ENCODE data around the gene TMEM169. TPM values are rescaled to one million over a fixed set of nuclear protein-coding genes. Genes with fewer than 3 reads are reported as not detected.

Gene TMEM169
- total and polyA plus RNA-seq, 2 of the 13 experiments (the other 11 are each of a cell fraction or from before 2014, with no cell fraction given) = 1.5 to 4.5 TPM

DNA sequence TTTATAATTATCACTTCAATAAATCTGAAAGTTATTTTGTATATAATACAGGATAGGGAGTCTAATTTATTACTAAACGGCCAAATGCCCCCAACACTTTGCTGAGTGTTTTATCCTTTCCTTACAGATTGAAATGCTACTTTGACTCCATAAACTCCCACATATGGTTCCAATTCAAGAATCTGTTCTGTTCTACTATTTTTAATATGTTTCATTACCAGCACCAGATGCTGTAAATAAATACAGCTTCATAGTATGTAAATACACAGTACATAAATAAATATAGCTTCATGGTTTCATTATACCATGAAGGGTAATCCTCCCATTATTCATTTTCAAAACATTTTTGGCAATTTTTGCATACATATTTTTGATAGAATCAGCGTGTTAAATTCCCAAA is 34.3 kb upstream of the TMEM169 start (continued):
- TF ChIP-seq ZKSCAN8 (CRISPR knock-in tag; IDR thresholded peaks at IDR 0.05; ENCODE audit: borderline replicate concordance) (no peak), MBNL3 (CRISPR knock-in tag; conservative IDR thresholded peaks at IDR 0.05) (no peak), ZNF24 (IDR thresholded peaks at IDR 0.05) (no peak)
- TF ChIP-seq, protein P1, sequence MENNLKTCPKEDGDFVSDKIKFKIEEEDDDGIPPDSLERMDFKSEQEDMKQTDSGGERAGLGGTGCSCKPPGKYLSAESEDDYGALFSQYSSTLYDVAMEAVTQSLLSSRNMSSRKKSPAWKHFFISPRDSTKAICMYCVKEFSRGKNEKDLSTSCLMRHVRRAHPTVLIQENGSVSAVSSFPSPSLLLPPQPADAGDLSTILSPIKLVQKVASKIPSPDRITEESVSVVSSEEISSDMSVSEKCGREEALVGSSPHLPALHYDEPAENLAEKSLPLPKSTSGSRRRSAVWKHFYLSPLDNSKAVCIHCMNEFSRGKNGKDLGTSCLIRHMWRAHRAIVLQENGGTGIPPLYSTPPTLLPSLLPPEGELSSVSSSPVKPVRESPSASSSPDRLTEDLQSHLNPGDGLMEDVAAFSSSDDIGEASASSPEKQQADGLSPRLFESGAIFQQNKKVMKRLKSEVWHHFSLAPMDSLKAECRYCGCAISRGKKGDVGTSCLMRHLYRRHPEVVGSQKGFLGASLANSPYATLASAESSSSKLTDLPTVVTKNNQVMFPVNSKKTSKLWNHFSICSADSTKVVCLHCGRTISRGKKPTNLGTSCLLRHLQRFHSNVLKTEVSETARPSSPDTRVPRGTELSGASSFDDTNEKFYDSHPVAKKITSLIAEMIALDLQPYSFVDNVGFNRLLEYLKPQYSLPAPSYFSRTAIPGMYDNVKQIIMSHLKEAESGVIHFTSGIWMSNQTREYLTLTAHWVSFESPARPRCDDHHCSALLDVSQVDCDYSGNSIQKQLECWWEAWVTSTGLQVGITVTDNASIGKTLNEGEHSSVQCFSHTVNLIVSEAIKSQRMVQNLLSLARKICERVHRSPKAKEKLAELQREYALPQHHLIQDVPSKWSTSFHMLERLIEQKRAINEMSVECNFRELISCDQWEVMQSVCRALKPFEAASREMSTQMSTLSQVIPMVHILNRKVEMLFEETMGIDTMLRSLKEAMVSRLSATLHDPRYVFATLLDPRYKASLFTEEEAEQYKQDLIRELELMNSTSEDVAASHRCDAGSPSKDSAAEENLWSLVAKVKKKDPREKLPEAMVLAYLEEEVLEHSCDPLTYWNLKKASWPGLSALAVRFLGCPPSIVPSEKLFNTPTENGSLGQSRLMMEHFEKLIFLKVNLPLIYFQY (CRISPR knock-in tag; IDR thresholded peaks at IDR 0.05; ENCODE audit: borderline replicate concordance) = no peak
- TF ChIP-seq, protein P2, sequence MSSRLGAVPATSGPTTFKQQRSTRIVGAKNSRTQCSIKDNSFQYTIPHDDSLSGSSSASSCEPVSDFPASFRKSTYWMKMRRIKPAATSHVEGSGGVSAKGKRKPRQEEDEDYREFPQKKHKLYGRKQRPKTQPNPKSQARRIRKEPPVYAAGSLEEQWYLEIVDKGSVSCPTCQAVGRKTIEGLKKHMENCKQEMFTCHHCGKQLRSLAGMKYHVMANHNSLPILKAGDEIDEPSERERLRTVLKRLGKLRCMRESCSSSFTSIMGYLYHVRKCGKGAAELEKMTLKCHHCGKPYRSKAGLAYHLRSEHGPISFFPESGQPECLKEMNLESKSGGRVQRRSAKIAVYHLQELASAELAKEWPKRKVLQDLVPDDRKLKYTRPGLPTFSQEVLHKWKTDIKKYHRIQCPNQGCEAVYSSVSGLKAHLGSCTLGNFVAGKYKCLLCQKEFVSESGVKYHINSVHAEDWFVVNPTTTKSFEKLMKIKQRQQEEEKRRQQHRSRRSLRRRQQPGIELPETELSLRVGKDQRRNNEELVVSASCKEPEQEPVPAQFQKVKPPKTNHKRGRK (CRISPR knock-in tag; IDR thresholded peaks at IDR 0.05) = no peak

DNA sequence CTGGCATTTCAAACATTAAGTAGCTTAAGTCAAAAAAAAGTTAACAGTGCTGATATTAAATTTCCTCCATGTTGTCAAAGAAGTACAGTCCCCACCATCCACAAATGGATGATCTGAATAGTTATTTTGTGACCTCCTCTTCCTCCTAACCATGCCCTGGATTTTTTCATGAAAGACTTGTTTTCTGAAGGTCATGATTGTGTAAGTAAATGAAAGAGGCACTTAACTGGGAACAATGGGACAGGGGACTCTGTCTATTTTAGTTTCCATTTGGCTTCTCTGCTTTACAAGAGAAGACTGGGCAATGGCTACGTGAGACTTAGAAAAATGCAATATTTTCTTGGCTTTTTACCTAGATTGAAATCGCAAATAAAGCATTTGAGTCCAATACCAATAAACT is 32.3 kb upstream of the TMEM169 start:
- Histone ChIP-seq H3K9me3 (ENCODE audit: low read length) (no peaks in the 10 kb centered on the region), H3K4me2 (ENCODE audit: low read depth, low read length) (no peak overlapping the region), H3K9ac (ENCODE audit: insufficient read depth, low read depth, low read length) (no peak overlapping the region), H3K36me3 (replicated peaks in 1 of 2; ENCODE audit: control insufficient read depth in 1 of 2, insufficient read depth in 2 of 2, low read length in 2 of 2) (peaks cover 19 to 55% of the 10 kb centered on the region in 2 experiments), H2AFZ (ENCODE audit: low read length) (no peak overlapping the region), H3K4me3 (replicated peaks in 1 of 3; ENCODE audit: insufficient read depth in 1 of 3, low read depth in 2 of 3, low read length in 3 of 3) (no peak overlapping the region), H3K27me3 (ENCODE audit: control insufficient read depth in 1 of 2, insufficient read depth in 2 of 2, low read length in 2 of 2) (no peaks in the 10 kb centered on the region), H4K20me1 (ENCODE audit: insufficient read depth, low read length) (no peaks in the 10 kb centered on the region), H3K4me1 (ENCODE audit: insufficient read depth, low read length) (peaks cover 21% of the 10 kb centered on the region), H3K27ac (ENCODE audit: extremely low read length, insufficient read depth, low read length) (no peak overlapping the region), H3K79me2 (ENCODE audit: insufficient read depth, low read length) (no peaks in the 10 kb centered on the region)
- ChIA-PET CTCF (ENCODE audit: low intra/inter-chr PET ratio, low total read pairs) (no interaction called here), POLR2A (no interaction called here)
- DNase-seq (ENCODE audit: low spot score) (peak; percentile 44), ATAC-seq (no peak; the same call in 2 of the 3 replicates), FAIRE-seq (no peak)
- intact Hi-C loops (cut with micrococcal nuclease; ENCODE audit: unreplicated experiment) (no loop called here), in situ Hi-C loops (cut with HindIII; ENCODE audit: extremely low pct_ligation_motif_present, low pct_unique_long_range_greater_than_20kb) (no loop called here)
- WGBS (ENCODE audit: low lambda C conversion rate) = 93% methylated on average over 2 of the region's 2 CpGs
- BruUV-seq (replicated peaks) = no TSS peak
- TF ChIP-seq, protein P3, sequence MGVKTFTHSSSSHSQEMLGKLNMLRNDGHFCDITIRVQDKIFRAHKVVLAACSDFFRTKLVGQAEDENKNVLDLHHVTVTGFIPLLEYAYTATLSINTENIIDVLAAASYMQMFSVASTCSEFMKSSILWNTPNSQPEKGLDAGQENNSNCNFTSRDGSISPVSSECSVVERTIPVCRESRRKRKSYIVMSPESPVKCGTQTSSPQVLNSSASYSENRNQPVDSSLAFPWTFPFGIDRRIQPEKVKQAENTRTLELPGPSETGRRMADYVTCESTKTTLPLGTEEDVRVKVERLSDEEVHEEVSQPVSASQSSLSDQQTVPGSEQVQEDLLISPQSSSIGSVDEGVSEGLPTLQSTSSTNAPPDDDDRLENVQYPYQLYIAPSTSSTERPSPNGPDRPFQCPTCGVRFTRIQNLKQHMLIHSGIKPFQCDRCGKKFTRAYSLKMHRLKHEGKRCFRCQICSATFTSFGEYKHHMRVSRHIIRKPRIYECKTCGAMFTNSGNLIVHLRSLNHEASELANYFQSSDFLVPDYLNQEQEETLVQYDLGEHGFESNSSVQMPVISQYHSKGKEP (CRISPR knock-in tag; IDR thresholded peaks at IDR 0.05) = no peak
- TF ChIP-seq ERF (CRISPR knock-in tag; IDR thresholded peaks at IDR 0.05) = no peak
- peak; percentile 37; the same call in 1 of the 2 replicates for TF ChIP-seq SOX5 (CRISPR knock-in tag; IDR thresholded peaks at IDR 0.05; ENCODE audit: borderline replicate concordance)
- TF ChIP-seq HMG20A (CRISPR knock-in tag; IDR thresholded peaks at IDR 0.05; ENCODE audit: borderline replicate concordance) = peak; percentile 43; the same call in 1 of the 2 replicates
- TF ChIP-seq, protein P4, sequence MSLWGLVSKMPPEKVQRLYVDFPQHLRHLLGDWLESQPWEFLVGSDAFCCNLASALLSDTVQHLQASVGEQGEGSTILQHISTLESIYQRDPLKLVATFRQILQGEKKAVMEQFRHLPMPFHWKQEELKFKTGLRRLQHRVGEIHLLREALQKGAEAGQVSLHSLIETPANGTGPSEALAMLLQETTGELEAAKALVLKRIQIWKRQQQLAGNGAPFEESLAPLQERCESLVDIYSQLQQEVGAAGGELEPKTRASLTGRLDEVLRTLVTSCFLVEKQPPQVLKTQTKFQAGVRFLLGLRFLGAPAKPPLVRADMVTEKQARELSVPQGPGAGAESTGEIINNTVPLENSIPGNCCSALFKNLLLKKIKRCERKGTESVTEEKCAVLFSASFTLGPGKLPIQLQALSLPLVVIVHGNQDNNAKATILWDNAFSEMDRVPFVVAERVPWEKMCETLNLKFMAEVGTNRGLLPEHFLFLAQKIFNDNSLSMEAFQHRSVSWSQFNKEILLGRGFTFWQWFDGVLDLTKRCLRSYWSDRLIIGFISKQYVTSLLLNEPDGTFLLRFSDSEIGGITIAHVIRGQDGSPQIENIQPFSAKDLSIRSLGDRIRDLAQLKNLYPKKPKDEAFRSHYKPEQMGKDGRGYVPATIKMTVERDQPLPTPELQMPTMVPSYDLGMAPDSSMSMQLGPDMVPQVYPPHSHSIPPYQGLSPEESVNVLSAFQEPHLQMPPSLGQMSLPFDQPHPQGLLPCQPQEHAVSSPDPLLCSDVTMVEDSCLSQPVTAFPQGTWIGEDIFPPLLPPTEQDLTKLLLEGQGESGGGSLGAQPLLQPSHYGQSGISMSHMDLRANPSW (CRISPR knock-in tag; IDR thresholded peaks at IDR 0.05; ENCODE audit: borderline replicate concordance) = no peak
- no peak for TF ChIP-seq SOX13 (IDR thresholded peaks at IDR 0.05)
- peak in 1 of 2 experiments; percentile 65; a peak in 2 of 4 replicates for TF ChIP-seq SOX13 (CRISPR knock-in tag; conservative IDR thresholded peaks at IDR 0.05 in 1 of 2, IDR thresholded peaks at IDR 0.05 in 1 of 2)
